ENCODE results near the gene YTHDF2. TPM values are rescaled to one million over a fixed set of nuclear protein-coding genes. Genes with fewer than 3 reads are reported as not detected.

YTHDF2 gene
- total RNA-seq, 1 experiment from 2014 or later, result 55.0 TPM

DNA sequence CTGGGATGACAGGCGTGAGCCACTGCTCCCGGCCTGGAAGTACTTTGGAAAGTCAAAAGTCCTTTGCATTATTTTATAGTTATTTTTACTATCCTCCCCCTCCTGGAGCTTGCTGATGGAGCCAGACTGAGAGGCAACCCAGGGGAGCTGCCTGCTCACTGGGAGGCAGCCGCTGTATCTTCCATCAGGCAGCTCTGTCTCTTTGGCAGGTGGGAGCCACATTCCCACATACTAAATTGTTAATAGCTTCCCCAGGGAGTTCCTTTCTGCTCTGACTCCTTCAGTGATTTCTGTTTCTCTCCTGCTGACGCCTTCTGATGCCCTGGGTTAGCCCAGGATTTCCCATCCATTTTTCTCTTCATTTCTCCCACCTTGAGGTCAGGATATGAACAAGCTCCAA is 70.3 kb downstream of the YTHDF2 start:
- TF ChIP-seq, protein P1, sequence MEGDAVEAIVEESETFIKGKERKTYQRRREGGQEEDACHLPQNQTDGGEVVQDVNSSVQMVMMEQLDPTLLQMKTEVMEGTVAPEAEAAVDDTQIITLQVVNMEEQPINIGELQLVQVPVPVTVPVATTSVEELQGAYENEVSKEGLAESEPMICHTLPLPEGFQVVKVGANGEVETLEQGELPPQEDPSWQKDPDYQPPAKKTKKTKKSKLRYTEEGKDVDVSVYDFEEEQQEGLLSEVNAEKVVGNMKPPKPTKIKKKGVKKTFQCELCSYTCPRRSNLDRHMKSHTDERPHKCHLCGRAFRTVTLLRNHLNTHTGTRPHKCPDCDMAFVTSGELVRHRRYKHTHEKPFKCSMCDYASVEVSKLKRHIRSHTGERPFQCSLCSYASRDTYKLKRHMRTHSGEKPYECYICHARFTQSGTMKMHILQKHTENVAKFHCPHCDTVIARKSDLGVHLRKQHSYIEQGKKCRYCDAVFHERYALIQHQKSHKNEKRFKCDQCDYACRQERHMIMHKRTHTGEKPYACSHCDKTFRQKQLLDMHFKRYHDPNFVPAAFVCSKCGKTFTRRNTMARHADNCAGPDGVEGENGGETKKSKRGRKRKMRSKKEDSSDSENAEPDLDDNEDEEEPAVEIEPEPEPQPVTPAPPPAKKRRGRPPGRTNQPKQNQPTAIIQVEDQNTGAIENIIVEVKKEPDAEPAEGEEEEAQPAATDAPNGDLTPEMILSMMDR (conservative IDR thresholded peaks at IDR 0.05; ENCODE audit: low read depth, low read length), result no peak
- TF ChIP-seq EZH2 (IDR thresholded peaks at IDR 0.05; ENCODE audit: low read length, unreplicated experiment), result no peak
- TF ChIP-seq EZH2phosphoT487 (IDR thresholded peaks at IDR 0.05; ENCODE audit: borderline replicate concordance, low read length), result no peak
- H3K4me3 ChIP-seq (ENCODE audit: low read length), result no peak overlapping the region
- intact Hi-C loops (cut with micrococcal nuclease), result no loop called here
- H3K4me2 ChIP-seq (ENCODE audit: low read length), result no peak overlapping the region
- DNase-seq (no peak), ATAC-seq (no peak)
- H3K4me1 ChIP-seq (ENCODE audit: insufficient read depth, low read length), result no peaks in the 10 kb centered on the region
- H3K79me2 ChIP-seq (ENCODE audit: low read length), result no peaks in the 10 kb centered on the region
- H3F3A ChIP-seq (ENCODE audit: low read length, unreplicated experiment), result no peaks in the 10 kb centered on the region
- H4K20me1 ChIP-seq (ENCODE audit: low read length), result no peaks in the 10 kb centered on the region
- POLR2A ChIA-PET (ENCODE audit: unreplicated experiment), result no interaction called here
- no peaks in the 10 kb centered on the region for H3K36me3 ChIP-seq (ENCODE audit: low read depth, low read length)
- no TSS peak for BruUV-seq (replicated peaks)
- H3K9me3 ChIP-seq (ENCODE audit: low read length), result no peaks in the 10 kb centered on the region
- CTCF ChIA-PET, result no interaction called here
- H3K9me2 ChIP-seq (replicated peaks; ENCODE audit: low read length), result no peaks in the 10 kb centered on the region
- H3K9ac ChIP-seq (ENCODE audit: low read length), result no peak overlapping the region
- peaks cover 18% of the 10 kb centered on the region for H3K27me3 ChIP-seq (ENCODE audit: low read length)
- no peak overlapping the region for H2AFZ ChIP-seq (ENCODE audit: low read length)
- no peak overlapping the region for H3K27ac ChIP-seq (ENCODE audit: low read length)

DNA sequence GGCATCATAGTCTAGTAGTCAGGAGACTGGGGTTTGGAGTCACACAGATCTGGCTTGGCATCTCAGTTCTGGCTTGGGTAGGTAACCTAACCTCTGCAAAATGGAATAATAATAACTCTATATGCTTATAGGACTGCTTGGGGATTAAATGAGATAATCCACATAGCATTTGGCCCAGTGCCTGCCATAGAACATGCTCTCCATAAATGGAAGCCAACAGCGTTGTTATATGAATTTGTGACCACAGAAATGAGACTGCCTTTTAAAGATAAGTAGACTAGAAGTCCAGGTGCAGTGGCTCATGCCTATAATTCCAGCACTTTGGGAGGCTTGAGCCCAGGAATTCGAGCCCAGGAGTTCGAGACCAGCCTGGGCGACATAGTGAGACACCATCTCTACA is 71.2 kb downstream of the YTHDF2 start:
- ChIA-PET POLR2A (ENCODE audit: unreplicated experiment) (no interaction called here), CTCF (no interaction called here)
- intact Hi-C loops (cut with micrococcal nuclease), result no loop called here
- ATAC-seq (no peak), DNase-seq (no peak)
- TF ChIP-seq, protein P1 (conservative IDR thresholded peaks at IDR 0.05; ENCODE audit: low read depth, low read length), result no peak
- Histone ChIP-seq H3K27ac (ENCODE audit: low read length) (no peak overlapping the region), H2AFZ (ENCODE audit: low read length) (no peak overlapping the region), H3F3A (ENCODE audit: low read length, unreplicated experiment) (no peaks in the 10 kb centered on the region), H3K4me2 (ENCODE audit: low read length) (no peak overlapping the region), H3K9ac (ENCODE audit: low read length) (no peak overlapping the region), H3K9me2 (replicated peaks; ENCODE audit: low read length) (no peaks in the 10 kb centered on the region), H3K27me3 (ENCODE audit: low read length) (peaks cover 26% of the 10 kb centered on the region), H3K79me2 (ENCODE audit: low read length) (no peaks in the 10 kb centered on the region), H4K20me1 (ENCODE audit: low read length) (no peaks in the 10 kb centered on the region), H3K4me1 (ENCODE audit: insufficient read depth, low read length) (no peaks in the 10 kb centered on the region), H3K36me3 (ENCODE audit: low read depth, low read length) (no peaks in the 10 kb centered on the region), H3K9me3 (ENCODE audit: low read length) (no peaks in the 10 kb centered on the region), H3K4me3 (ENCODE audit: low read length) (no peak overlapping the region)
- no TSS peak for BruUV-seq (replicated peaks)

DNA sequence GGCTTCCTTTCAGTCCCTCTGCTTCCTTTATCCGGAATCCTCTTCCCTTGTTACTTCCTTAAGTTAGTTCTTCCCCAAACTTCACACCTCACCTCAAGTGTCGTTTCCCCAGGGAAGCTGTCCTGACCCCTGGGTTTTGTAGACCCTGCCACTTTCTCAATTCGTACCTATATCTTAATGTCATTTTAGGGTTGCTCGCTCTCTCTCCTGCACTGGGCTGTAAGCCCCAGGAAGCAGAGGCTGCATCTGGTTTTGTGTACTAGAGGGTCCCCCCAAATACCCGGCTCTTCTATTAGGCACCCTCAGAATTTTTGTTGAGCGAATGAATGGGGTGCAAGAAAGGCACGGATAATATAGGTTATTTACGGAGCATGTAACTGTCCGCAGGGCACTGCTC is 74.6 kb downstream of the YTHDF2 start:
- no peak for ATAC-seq
- no peak overlapping the region for H3K27ac ChIP-seq (ENCODE audit: low read length)
- no peaks in the 10 kb centered on the region for H3K36me3 ChIP-seq (ENCODE audit: low read depth, low read length)
- no peaks in the 10 kb centered on the region for H3K9me3 ChIP-seq (ENCODE audit: low read length)
- TF ChIP-seq EZH2 (IDR thresholded peaks at IDR 0.05; ENCODE audit: low read length, unreplicated experiment) (no peak), EZH2phosphoT487 (IDR thresholded peaks at IDR 0.05; ENCODE audit: borderline replicate concordance, low read length) (0 out of 2 replicates have a peak, but pooled peaks have one; percentile 25)
- TF ChIP-seq, protein P1 (conservative IDR thresholded peaks at IDR 0.05; ENCODE audit: low read depth, low read length), result no peak
- POLR2A ChIA-PET (ENCODE audit: unreplicated experiment), result interaction anchor here (0.5 kb wide), 1 partner anchor 168 kb away, joined by 9 read pairs; no protein-coding TSS in a partner anchor
- H3K4me2 ChIP-seq (ENCODE audit: low read length), result no peak overlapping the region
- intact Hi-C loops (cut with micrococcal nuclease), result no loop called here
- no peak for DNase-seq
- H3K4me1 ChIP-seq (ENCODE audit: insufficient read depth, low read length), result no peaks in the 10 kb centered on the region
- no peak overlapping the region for H3K9ac ChIP-seq (ENCODE audit: low read length)
- no peak overlapping the region for H2AFZ ChIP-seq (ENCODE audit: low read length)
- no peaks in the 10 kb centered on the region for H4K20me1 ChIP-seq (ENCODE audit: low read length)
- peaks cover 45% of the 10 kb centered on the region for H3K27me3 ChIP-seq (ENCODE audit: low read length)
- no peaks in the 10 kb centered on the region for H3K79me2 ChIP-seq (ENCODE audit: low read length)
- no peak overlapping the region for H3K4me3 ChIP-seq (ENCODE audit: low read length)
- H3F3A ChIP-seq (ENCODE audit: low read length, unreplicated experiment), result no peaks in the 10 kb centered on the region
- CTCF ChIA-PET, result no interaction called here
- BruUV-seq (replicated peaks), result no TSS peak
- no peaks in the 10 kb centered on the region for H3K9me2 ChIP-seq (replicated peaks; ENCODE audit: low read length)

Measured in PC-3 (cell line).